CD4-positive, alpha-beta T cell treated with Interleukin-17A for 4 hours (primary cell): ENCODE results near the gene ZC3HAV1L.
A peak's percentile ranks its signal among the peaks of the same experiment; 100 is the strongest.
"Not testable (repeated sequence)": the region's sequence is repeated elsewhere in the genome, so short reads cannot be mapped to it uniquely, and the experiment has no call there.

Experiments
- DNase-seq: peaks from one replicate; pipeline ENCODE4 v3.0.0-alpha.2; 2020; ENCODE audit warnings: mixed read lengths

Gene ZC3HAV1L

GRCh38 chr7:139011373-139011772 lies 24.5 kb downstream of the ZC3HAV1L start:
- DNase-seq = no peak

GRCh38 chr7:139004321-139005090 lies 31.3 kb downstream of the ZC3HAV1L start:
- no peak for DNase-seq

GRCh38 chr7:138999414-138999813 lies 36.4 kb downstream of the ZC3HAV1L start:
- no peak for DNase-seq

GRCh38 chr7:138992052-138992531 lies 43.8 kb downstream of the ZC3HAV1L start:
- no peak for DNase-seq

GRCh38 chr7:138987686-138988085 lies 48.2 kb downstream of the ZC3HAV1L start:
- no peak for DNase-seq

- DNase-seq = no peak
These were observed 53.6 kb downstream of the ZC3HAV1L start for GRCh38 chr7:138982204-138982623.

- peak; percentile 70 for DNase-seq
These were observed 54.3 kb downstream of the ZC3HAV1L start, which contains the start of gene KIAA1549 for GRCh38 chr7:138981332-138982203. TSS of gene KIAA1549 (minus strand) at chr7:138981389. CDS start at chr7:138981269, 120 bp downstream.

GRCh38 chr7:138980563-138981291 lies 55.1 kb downstream of the ZC3HAV1L start:
- peak; percentile 24 for DNase-seq

GRCh38 chr7:138979988-138980562 lies 55.8 kb downstream of the ZC3HAV1L start:
- DNase-seq = no peak

GRCh38 chr7:138979226-138979979 lies 56.4 kb downstream of the ZC3HAV1L start:
- no peak for DNase-seq

- DNase-seq = no peak
These were observed 57.2 kb downstream of the ZC3HAV1L start for GRCh38 chr7:138978541-138979184.

- DNase-seq = not testable (repeated sequence)
These were observed 59.7 kb downstream of the ZC3HAV1L start for GRCh38 chr7:138976161-138976560.
